ENCODE measurements around the gene PRKG1.
"Not testable (repeated sequence)": the region's sequence is repeated elsewhere in the genome, so short reads cannot be mapped to it uniquely, and the experiment has no call there.

Gene PRKG1

DNA sequence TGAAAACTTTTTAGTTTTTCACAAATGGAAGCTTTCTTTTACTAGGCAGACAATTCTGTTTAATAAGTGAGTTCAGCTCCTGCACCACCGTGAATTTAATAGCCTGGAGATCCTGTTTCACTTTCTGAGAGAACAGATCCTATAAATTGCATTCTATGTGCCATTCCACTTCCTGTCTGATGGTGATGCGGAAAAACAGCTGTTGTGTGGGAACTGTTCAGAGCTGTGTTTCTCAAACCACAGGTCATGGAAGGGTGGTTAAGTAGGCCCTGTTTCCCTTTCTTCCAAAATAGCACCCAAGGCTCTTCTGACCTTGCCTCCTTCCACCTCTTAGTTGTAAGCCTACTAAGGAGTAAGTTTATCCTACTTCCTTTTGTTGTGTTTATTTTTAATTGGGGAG, 1142.6 kb downstream of the PRKG1 start:
- FAIRE-seq: peak; percentile 50
- TF ChIP-seq PAX5 (IDR thresholded peaks at IDR 0.05; ENCODE audit: insufficient read depth, low read length, severe bottlenecking): peak; percentile 85
- TF ChIP-seq TAF1 (IDR thresholded peaks at IDR 0.05; ENCODE audit: low read depth, low read length): no peak
- peak; percentile 65 for TF ChIP-seq SPI1 (IDR thresholded peaks at IDR 0.05; ENCODE audit: low read depth, low read length)
- DNase-seq (ENCODE audit: insufficient read length, low spot score): no peak

DNA sequence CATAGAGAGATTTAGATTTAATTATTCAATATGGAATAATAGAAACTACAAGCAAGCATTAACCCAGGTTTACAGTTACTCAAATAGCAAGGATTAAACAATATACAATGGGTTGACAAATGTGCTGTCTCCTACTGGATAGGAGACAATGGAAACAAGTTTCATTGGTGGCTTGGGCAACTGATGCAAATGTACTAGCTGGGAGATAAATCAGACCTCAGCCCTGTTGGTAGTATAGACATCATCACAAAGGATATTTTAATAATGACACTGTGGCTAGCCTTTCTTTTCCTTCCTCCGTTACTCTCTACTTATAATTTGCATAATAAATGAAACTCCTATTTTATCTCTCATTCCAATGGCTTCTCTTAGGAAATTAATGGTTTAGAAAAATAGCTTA, 1143.2 kb downstream of the PRKG1 start:
- TF ChIP-seq POLR2AphosphoS5 (IDR thresholded peaks at IDR 0.05; ENCODE audit: low read depth, low read length): no peak
- no peak for TF ChIP-seq TAF1 (IDR thresholded peaks at IDR 0.05; ENCODE audit: low read depth, low read length)
- no peak for TF ChIP-seq POLR2A (IDR thresholded peaks at IDR 0.05; ENCODE audit: low read depth, low read length)
- TF ChIP-seq POU2F2 (IDR thresholded peaks at IDR 0.05; ENCODE audit: low read depth, low read length): no peak
- no peak for TF ChIP-seq SPI1 (IDR thresholded peaks at IDR 0.05; ENCODE audit: low read depth, low read length)
- no peak for TF ChIP-seq PAX5 (IDR thresholded peaks at IDR 0.05; ENCODE audit: insufficient read depth, low read length, severe bottlenecking)
- FAIRE-seq: peak; percentile 23
- DNase-seq (ENCODE audit: insufficient read length, low spot score): no peak

DNA sequence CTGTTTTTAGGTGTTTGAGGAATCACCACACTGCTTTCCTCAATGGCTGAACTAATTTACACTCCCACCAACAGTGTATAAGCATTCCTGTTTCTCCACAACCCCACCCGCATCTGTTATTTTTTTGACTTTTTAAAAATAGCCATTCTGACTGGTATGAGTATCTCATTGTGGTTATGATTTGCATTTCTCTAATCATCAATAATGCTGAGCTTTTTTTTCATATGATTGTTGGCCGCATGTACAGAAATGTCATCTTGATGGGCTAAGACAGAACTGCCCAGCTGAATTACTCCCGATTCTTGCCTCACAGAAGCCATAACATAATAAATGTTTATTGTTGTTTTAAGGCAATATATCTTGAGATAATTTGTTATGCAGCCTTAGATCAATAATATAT, 1146.7 kb downstream of the PRKG1 start:
- FAIRE-seq (no peak), DNase-seq (ENCODE audit: insufficient read length, low spot score) (no peak)
- TF ChIP-seq PAX5 (IDR thresholded peaks at IDR 0.05; ENCODE audit: insufficient read depth, low read length, severe bottlenecking): no peak
- TF ChIP-seq SPI1 (IDR thresholded peaks at IDR 0.05; ENCODE audit: low read depth, low read length): no peak
- no peak for TF ChIP-seq TAF1 (IDR thresholded peaks at IDR 0.05; ENCODE audit: low read depth, low read length)
- no peak for TF ChIP-seq POLR2AphosphoS5 (IDR thresholded peaks at IDR 0.05; ENCODE audit: low read depth, low read length)
- TF ChIP-seq POLR2A (IDR thresholded peaks at IDR 0.05; ENCODE audit: low read depth, low read length): no peak
- TF ChIP-seq POU2F2 (IDR thresholded peaks at IDR 0.05; ENCODE audit: low read depth, low read length): no peak

DNA sequence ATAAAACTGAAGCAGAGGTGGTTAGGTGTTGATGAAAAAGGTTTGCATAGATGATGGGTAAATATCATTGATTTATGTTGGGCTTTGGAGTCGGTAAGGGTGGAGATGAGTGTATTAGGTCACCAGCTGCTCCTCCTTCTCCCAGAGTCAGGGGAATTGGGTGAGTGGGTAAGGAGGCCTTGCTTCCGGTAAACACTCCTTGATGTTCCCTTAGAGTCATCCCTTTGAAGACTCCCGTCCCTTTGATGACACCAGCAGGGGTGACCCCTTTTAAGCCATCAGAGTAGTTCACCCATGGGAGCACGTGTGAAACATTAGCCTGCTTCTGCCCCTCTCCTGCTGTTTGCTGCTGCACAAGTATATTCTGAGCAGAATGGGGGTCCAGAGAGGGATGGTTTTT, 1147.6 kb downstream of the PRKG1 start:
- no peak for FAIRE-seq

DNA sequence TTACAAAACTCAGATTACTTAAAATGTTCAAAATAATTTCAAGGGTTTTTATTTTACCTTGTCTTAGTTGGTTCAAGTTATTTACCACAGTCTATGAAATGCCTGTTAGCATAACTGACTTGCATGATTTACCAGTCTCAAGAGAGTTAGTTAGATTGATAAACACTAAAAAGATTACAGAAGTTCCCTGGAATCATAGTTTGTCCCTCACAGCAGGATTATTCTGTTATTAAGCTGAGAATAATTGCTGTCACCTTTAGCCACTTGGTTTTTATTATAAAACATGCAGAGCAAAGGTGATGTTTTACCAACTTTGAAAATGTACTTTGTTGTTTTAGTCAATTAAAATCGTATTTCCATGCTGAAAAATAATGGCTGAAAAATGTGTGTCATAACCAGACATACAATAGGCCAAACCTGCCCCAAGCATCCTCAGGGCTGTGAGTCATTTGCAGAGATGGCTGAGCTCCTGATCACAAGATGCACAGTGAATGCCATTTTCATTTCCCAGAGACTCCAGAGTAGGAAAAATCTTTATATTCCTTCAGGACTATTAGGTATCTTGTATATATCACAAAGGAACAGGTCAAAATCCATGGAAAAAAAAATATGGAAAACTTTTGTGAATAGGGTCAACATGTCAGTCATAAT, 1152.0 kb downstream of the PRKG1 start:
- no peak for DNase-seq (ENCODE audit: insufficient read length, low spot score)
- TF ChIP-seq TAF1 (IDR thresholded peaks at IDR 0.05; ENCODE audit: low read depth, low read length) (no peak), POU2F2 (IDR thresholded peaks at IDR 0.05; ENCODE audit: low read depth, low read length) (no peak), POLR2AphosphoS5 (IDR thresholded peaks at IDR 0.05; ENCODE audit: low read depth, low read length) (no peak), POLR2A (IDR thresholded peaks at IDR 0.05; ENCODE audit: low read depth, low read length) (no peak), PAX5 (IDR thresholded peaks at IDR 0.05; ENCODE audit: insufficient read depth, low read length, severe bottlenecking) (no peak), SPI1 (IDR thresholded peaks at IDR 0.05; ENCODE audit: low read depth, low read length) (no peak)
- no peak for FAIRE-seq

More for the DNA sequence above, 1147.6 kb downstream of the PRKG1 start:
- DNase-seq (ENCODE audit: insufficient read length, low spot score): no peak
- no peak for TF ChIP-seq POLR2A (IDR thresholded peaks at IDR 0.05; ENCODE audit: low read depth, low read length)
- no peak for TF ChIP-seq POU2F2 (IDR thresholded peaks at IDR 0.05; ENCODE audit: low read depth, low read length)
- no peak for TF ChIP-seq PAX5 (IDR thresholded peaks at IDR 0.05; ENCODE audit: insufficient read depth, low read length, severe bottlenecking)
- no peak for TF ChIP-seq TAF1 (IDR thresholded peaks at IDR 0.05; ENCODE audit: low read depth, low read length)
- TF ChIP-seq SPI1 (IDR thresholded peaks at IDR 0.05; ENCODE audit: low read depth, low read length): no peak
- no peak for TF ChIP-seq POLR2AphosphoS5 (IDR thresholded peaks at IDR 0.05; ENCODE audit: low read depth, low read length)

DNA sequence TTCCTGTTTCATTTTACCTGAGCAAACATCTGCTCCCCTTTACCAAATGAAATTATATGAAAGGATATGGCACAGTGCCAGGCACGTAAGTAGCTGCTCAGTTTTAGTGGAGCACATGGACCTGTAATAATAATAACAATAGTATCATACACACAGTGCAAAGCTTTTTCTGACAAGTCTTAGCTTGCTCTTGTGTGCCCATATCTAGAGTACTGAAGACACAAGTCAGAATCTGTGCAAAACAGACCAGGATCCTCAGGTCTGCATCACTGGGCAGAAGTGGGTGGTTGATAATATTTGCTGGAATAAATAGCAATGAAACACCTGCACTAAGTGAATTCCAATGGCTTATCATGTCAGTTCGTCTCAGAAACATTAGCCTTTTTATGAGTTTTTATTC, 1154.3 kb downstream of the PRKG1 start:
- DNase-seq (ENCODE audit: insufficient read length, low spot score) (no peak), FAIRE-seq (no peak)
- TF ChIP-seq PAX5 (IDR thresholded peaks at IDR 0.05; ENCODE audit: insufficient read depth, low read length, severe bottlenecking) (no peak), TAF1 (IDR thresholded peaks at IDR 0.05; ENCODE audit: low read depth, low read length) (no peak), POLR2A (IDR thresholded peaks at IDR 0.05; ENCODE audit: low read depth, low read length) (no peak), POLR2AphosphoS5 (IDR thresholded peaks at IDR 0.05; ENCODE audit: low read depth, low read length) (no peak), POU2F2 (IDR thresholded peaks at IDR 0.05; ENCODE audit: low read depth, low read length) (no peak), SPI1 (IDR thresholded peaks at IDR 0.05; ENCODE audit: low read depth, low read length) (no peak)

DNA sequence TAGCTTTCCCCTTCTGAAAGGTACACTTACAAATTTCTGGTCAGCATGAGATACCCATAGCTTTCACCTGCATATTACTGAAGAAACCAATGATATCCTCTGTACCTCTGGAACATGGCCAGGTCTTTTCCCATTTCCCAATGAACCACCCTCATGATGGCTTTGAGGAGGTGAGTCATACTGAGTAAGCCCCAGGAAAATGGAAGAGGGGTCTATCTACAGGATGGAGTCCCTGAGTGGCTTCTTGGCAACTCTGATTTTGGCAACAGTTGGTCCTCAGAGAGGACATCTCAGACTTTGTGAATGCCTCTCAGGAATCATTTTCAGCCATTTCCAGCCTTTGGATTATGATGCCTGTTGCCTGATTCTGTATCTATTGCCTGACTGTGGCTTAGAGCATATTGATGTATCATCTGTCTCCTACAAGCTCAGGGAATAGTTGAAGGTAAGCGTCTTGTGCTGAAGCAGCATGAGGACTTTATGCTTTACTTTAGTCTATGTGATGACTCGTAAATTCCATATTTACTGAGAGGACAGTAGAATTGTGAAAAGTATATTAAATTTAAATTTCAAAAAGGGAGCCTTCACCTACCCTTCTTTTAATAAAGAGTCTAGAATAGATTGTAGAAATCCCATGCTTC, 1155.1 kb downstream of the PRKG1 start:
- FAIRE-seq (no peak), DNase-seq (ENCODE audit: insufficient read length, low spot score) (no peak)
- TF ChIP-seq POLR2A (IDR thresholded peaks at IDR 0.05; ENCODE audit: low read depth, low read length): no peak
- TF ChIP-seq SPI1 (IDR thresholded peaks at IDR 0.05; ENCODE audit: low read depth, low read length): no peak

DNA sequence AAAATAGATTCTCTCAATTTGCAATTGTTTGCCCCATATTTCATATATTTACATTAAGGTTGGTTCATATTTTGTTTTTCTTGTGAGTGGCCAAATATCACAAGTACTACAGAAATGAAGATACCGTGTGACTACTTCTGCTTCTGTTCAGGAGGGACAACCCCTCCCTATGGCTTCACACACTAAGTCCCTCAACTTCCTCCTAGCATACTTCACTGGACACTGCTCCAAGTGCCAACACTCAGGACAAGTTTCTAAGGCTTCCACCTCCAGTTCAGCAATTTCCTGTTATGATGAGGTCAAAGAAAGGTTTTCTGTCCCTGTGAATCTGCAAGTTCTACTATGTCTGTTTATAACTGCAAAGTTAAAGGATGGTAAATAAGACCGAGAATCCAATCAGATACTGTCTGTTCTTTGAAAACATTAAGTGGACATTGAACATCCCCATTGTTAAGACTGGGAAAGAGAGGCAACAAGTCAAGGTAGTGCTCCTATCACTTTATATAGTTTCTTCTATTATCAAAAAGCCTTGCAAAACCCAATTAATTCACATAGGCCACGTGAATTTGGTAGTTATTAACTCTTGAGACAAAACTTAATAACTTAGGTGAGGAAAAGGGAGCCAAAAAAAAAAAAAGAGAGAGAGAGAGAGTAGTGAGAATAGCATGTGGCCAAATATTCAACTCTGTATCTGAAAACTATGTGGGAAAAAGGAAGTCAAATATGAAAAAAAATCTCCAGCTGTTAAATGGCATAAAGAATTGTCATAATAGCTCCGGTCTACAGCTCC, 1158.5 kb downstream of the PRKG1 start:
- FAIRE-seq (peak; percentile 13), DNase-seq (ENCODE audit: insufficient read length, low spot score) (no peak)
- TF ChIP-seq SPI1 (IDR thresholded peaks at IDR 0.05; ENCODE audit: low read depth, low read length) (peak; percentile 40; the same call in 1 of the 2 replicates), TAF1 (IDR thresholded peaks at IDR 0.05; ENCODE audit: low read depth, low read length) (no peak)

DNA sequence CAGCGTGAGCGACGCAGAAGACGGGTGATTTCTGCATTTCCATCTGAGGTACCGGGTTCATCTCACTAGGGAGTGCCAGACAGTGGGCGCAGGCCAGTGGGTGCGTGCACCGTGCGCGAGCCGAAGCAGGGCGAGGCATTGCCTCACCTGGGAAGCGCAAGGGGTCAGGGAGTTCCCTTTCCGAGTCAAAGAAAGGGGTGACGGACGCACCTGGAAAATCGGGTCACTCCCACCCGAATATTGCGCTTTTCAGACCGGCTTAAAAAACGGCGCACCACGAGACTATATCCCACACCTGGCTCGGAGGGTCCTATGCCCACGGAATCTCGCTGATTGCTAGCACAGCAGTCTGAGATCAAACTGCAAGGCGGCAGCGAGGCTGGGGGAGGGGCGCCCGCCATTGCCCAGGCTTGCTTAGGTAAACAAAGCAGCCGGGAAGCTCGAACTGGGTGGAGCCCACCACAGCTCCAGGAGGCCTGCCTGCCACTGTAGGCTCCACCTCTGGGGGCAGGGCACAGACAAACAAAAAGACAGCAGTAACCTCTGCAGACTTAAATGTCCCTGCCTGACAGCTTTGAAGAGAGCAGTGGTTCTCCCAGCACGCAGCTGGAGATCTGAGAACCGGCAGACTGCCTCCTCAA, 1159.2 kb downstream of the PRKG1 start:
- not testable (repeated sequence) for FAIRE-seq; DNase-seq (ENCODE audit: insufficient read length, low spot score)

DNA sequence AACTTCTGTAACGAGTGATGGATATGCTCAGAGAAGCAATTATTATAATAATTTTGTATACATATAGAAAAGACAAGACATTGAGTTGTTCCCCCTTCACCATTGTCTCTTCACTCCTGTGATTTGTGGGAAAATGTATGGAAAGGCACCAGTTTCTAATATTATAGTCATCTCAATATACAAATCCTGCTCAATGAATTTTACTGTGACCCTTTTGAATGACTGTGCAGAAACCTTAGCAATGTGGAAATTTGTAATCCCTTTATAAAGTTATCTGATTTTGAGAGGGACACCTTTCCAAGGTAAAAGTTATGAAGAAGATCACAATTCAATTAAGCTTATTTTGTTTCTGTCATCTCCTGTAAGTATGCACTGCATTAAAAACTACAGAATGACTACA, 1165.5 kb downstream of the PRKG1 start:
- FAIRE-seq (no peak), DNase-seq (ENCODE audit: insufficient read length, low spot score) (no peak)
- TF ChIP-seq TAF1 (IDR thresholded peaks at IDR 0.05; ENCODE audit: low read depth, low read length): no peak
- no peak for TF ChIP-seq POLR2AphosphoS5 (IDR thresholded peaks at IDR 0.05; ENCODE audit: low read depth, low read length)
- no peak for TF ChIP-seq POLR2A (IDR thresholded peaks at IDR 0.05; ENCODE audit: low read depth, low read length)
- no peak for TF ChIP-seq PAX5 (IDR thresholded peaks at IDR 0.05; ENCODE audit: insufficient read depth, low read length, severe bottlenecking)
- TF ChIP-seq POU2F2 (IDR thresholded peaks at IDR 0.05; ENCODE audit: low read depth, low read length): no peak
- TF ChIP-seq SPI1 (IDR thresholded peaks at IDR 0.05; ENCODE audit: low read depth, low read length): no peak

Measured in GM12891 (cell line).